GM06990 (cell line): ENCODE measurements around the gene SH3PXD2A.
"Not testable (repeated sequence)": the region's sequence is repeated elsewhere in the genome, so short reads cannot be mapped to it uniquely, and the experiment has no call there.

Experiments used
- DNase-seq: peaks from one replicate; pipeline ENCODE4 v3.0.0-alpha.2; 2011; ENCODE audit not compliant: insufficient read length; ENCODE audit errors: extremely low read depth
- H3K27me3 ChIP-seq: replicated peaks from 2 replicates; pipeline ENCODE4 v1.6.0; 2011; ENCODE audit warnings: low read length; ENCODE audit not compliant: control insufficient read depth, insufficient read depth
- H3K36me3 ChIP-seq: 2 replicates; pipeline ENCODE4 v1.5.1; 2011; ENCODE audit warnings: low read length; ENCODE audit not compliant: control insufficient read depth, insufficient read depth
- H3K4me3 ChIP-seq: replicated peaks from 2 replicates; pipeline ENCODE4 v1.5.1; 2011; ENCODE audit warnings: low read depth, mild to moderate bottlenecking, control low read depth, low read length
- CTCF ChIP-seq: IDR thresholded peaks from 2 replicates; pipeline ENCODE4 v1.5.1; 2011; ENCODE audit warnings: low read length, control low read depth, mild to moderate bottlenecking, inconsistent platforms; ENCODE audit not compliant: insufficient read depth, poor library complexity, severe bottlenecking

SH3PXD2A gene

GRCh38 chr10:103609231-103610082 lies 245.9 kb downstream of the SH3PXD2A start:
- TF ChIP-seq CTCF, result no peak
- DNase-seq, result no peak
- peaks cover 27% of the 10 kb centered on the region for H3K36me3 ChIP-seq

GRCh38 chr10:103608056-103608455 lies 247.3 kb downstream of the SH3PXD2A start:
- H3K4me3 ChIP-seq, DNase-seq, H3K27me3 ChIP-seq: not testable (repeated sequence)
- H3K36me3 ChIP-seq, result peaks cover 25% of the 10 kb centered on the region

More at GRCh38 chr10:103609231-103610082, 245.9 kb downstream of the SH3PXD2A start:
- Histone ChIP-seq H3K4me3 (no peak overlapping the region), H3K27me3 (no peaks in the 10 kb centered on the region)

GRCh38 chr10:103607051-103607450 lies 248.3 kb downstream of the SH3PXD2A start:
- H3K27me3 ChIP-seq, DNase-seq, H3K4me3 ChIP-seq: not testable (repeated sequence)
- H3K36me3 ChIP-seq, result peaks cover 27% of the 10 kb centered on the region

GRCh38 chr10:103606097-103606438 lies 249.3 kb downstream of the SH3PXD2A start:
- not testable (repeated sequence) for H3K4me3 ChIP-seq, DNase-seq, H3K27me3 ChIP-seq
- H3K36me3 ChIP-seq, result peaks cover 26% of the 10 kb centered on the region

GRCh38 chr10:103605359-103606096 lies 249.8 kb downstream of the SH3PXD2A start:
- DNase-seq, result peak; percentile 33
- TF ChIP-seq CTCF, result peak; percentile 66
- H3K27me3 ChIP-seq, result no peaks in the 10 kb centered on the region
- H3K4me3 ChIP-seq, result no peak overlapping the region
- H3K36me3 ChIP-seq, result peaks cover 20% of the 10 kb centered on the region

- TF ChIP-seq CTCF, result no peak
- Histone ChIP-seq H3K36me3 (peaks cover 11% of the 10 kb centered on the region), H3K4me3 (no peak overlapping the region), H3K27me3 (no peaks in the 10 kb centered on the region)
- no peak for DNase-seq
Measured at GRCh38 chr10:103603382-103603781, 252.0 kb downstream of the SH3PXD2A start.

GRCh38 chr10:103602852-103603155 lies 252.6 kb downstream of the SH3PXD2A start:
- no peaks in the 10 kb centered on the region for H3K27me3 ChIP-seq
- H3K4me3 ChIP-seq, result no peak overlapping the region
- TF ChIP-seq CTCF, result no peak
- peaks cover 11% of the 10 kb centered on the region for H3K36me3 ChIP-seq
- no peak for DNase-seq
